ENCODE data around the gene HIVEP3. TPM values are rescaled to one million over a fixed set of nuclear protein-coding genes. Genes with fewer than 3 reads are reported as not detected.
A peak's percentile ranks its signal among the peaks of the same experiment; 100 is the strongest.

Gene HIVEP3
- total RNA-seq, 1 experiment from 2014 or later, result 7.9 TPM

DNA sequence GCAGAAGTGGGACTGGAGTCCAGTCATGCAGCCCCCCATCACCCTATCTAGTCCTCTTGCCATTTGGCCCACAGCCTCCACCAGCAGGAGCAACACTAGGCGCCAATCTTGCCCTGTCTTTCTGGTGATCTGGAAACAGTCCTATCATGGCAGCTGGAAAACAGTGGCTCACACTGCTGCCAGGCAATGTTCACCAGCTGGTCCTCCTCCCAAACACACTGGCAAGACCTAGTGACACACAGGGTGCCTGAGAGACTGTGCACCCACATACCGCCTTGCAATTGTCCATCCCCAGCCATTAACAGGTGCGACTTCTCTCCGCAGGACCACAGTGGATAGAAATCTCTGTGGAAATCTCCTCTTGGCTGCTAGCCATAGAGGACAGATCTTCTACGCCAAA is 105.5 kb downstream of the HIVEP3 start:
- no peak for DNase-seq (ENCODE audit: low spot score)

GRCh38 chr1:41812453-41812852 is 106.3 kb downstream of the HIVEP3 start:
- DNase-seq (ENCODE audit: low spot score), result peak; percentile 81

GRCh38 chr1:41812051-41812450 is 106.7 kb downstream of the HIVEP3 start:
- DNase-seq (ENCODE audit: low spot score), result peak; percentile 79

- peak; percentile 36 for DNase-seq (ENCODE audit: low spot score)
Observed at GRCh38 chr1:41811051-41811795, 107.5 kb downstream of the HIVEP3 start.

- peak; percentile 49 for DNase-seq (ENCODE audit: low spot score)
Observed at GRCh38 chr1:41810446-41810845, 108.3 kb downstream of the HIVEP3 start.

DNA sequence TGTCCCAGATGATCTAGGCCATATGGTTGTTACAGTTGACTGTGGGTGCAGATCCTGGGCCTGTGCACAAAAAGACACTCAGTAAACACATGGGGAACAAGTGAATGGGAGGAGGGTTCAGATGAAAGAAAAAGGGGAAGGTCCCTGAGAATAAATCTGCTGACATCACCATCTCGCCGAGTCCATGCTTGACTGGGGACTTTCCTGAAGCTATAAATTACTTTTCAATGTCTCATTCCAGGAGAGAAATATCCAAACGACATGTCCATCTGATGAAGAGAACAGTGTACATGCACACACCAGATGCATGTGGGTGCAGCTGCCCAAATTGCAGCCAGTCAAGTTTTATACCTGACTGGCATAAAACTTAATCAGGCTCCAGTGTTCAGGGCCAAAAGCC is 109.0 kb downstream of the HIVEP3 start:
- no peak for DNase-seq (ENCODE audit: low spot score)

DNA sequence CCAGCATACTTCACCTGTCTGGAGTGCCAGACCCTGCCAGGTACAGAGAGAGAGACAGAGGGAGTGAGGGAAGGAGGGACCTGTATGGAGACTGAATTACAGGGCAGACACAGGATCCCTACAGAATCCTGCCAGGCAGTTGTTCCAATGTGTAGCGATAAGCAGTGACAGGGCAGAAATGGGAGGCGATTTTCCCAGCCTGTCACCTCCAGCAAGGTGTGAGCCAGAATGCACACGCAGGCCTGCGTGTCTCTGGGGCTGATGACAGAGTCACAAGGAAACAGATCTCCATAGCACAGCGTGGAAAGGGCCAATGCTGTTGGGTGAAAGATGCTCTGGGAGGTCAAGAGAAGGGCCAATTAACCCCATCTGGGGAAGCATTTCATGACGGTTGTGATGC is 111.3 kb downstream of the HIVEP3 start:
- DNase-seq (ENCODE audit: low spot score), result no peak

- DNase-seq (ENCODE audit: low spot score), result no peak
Observed at GRCh38 chr1:41806472-41807155, 112.1 kb downstream of the HIVEP3 start.

- no peak for DNase-seq (ENCODE audit: low spot score)
Observed at GRCh38 chr1:41805771-41806471, 112.8 kb downstream of the HIVEP3 start.

- DNase-seq (ENCODE audit: low spot score), result no peak
Observed at GRCh38 chr1:41804176-41804575, 114.5 kb downstream of the HIVEP3 start.

- DNase-seq (ENCODE audit: low spot score), result no peak
Observed at GRCh38 chr1:41803656-41804055, 115.1 kb downstream of the HIVEP3 start.

DNA sequence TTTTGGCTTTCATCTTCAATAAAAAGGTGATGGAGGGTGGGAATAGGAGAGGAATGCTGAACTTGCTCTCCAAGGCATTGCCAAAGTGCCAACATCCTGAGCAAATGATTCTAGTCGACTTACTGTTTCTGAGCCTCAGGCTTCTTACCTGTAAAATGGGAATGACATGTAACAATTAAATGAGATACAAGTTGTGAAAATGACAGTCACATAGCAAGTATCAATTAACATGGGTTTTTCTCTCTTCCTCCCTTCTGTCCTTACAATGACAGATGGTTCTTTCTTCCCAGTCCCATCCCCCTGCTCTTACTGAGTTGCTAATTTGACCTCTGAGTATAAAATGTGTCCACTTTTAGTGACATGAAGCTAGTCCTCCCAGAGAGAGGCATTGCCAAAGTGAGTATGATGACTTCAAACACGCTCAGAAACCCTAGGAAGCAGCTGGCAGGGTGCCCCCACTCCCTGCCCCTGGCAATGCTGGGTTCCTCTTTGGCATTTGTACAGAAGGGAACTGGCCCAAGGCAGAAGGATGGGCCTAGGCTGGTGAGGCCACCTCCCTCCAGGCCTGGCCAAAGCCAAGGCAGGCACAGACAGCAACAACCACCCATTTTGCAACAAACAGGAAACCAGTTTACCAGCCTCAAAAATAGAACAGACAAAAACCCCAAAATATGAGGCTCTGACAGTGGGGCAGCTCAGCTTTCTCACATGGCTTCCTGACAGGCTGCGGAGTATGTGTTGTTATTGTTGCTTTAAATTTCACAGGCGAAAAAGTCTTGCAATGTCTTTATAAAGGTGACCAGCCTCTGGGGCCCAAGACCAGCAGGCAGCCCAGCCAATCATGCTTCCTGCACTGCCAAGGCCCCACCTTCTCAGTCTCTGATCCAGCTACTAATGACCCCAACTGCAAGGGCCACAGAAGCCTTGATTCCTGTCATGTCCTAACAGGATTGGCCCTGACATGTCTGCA is 115.9 kb downstream of the HIVEP3 start:
- DNase-seq (ENCODE audit: low spot score), result no peak

DNA sequence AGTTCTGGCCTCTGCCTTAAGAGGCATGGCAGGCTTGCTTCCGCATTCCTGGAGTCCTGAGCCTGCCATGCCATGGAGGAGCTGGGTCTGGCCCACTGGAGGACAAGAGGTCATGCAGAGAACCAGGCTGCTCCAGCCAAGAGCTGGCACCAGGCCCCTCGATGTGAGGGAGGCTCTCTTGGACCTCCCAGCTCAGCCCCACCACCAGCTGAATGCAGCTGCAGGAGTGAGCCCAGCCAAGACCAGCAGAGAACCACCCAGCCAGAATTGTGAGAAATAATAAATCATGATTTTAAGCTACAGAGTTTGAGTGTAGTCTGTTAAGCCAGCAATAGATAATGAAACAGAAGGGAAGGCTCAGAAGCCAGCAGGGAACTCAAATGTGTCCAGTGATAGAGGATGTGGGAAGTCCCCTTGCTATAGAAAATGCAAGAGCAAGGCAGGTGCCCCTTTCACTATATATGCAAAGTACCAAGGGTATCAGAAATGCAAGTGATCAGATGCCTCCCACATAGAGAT is 118.4 kb downstream of the HIVEP3 start:
- DNase-seq (ENCODE audit: low spot score), result no peak

DNA sequence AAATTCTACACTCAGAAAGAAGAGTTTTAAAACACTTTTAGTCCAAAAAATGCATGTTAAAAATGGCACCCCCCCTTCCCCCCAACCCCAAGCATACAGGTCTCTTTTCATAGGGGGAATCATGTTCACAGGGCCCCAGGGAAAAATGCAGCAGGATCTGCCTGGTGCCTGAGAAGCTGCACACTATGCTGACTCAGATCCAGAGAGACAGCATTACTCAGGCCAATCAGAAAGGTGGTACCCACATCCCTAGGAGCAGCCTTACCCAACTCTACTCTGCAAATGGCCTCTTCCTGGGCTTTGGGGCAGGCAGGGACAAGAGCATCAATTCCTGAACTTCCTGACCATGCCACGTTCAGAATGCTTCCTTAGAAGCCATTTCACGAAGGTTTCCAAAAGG is 119.0 kb downstream of the HIVEP3 start:
- peak; percentile 38 for DNase-seq (ENCODE audit: low spot score)

DNA sequence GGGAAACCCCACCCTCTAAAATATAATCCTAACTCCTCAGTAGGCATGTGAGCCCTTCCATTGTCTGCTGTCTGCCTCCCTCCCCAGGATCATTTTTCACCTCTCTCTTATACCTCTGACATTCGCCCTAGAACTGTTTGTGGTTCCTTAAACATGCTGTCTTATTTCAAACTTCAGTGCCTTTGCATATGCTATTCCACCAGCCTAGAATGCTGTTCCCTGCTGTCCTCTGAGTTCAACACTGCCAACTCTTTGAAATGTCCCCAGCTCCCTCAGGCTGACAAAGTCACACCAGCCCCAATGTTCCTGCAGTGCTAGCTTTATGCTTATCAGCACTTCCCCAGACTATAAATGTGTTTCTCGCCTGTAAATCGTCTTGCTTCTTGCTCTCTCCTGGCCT is 119.5 kb downstream of the HIVEP3 start:
- no peak for DNase-seq (ENCODE audit: low spot score)

DNA sequence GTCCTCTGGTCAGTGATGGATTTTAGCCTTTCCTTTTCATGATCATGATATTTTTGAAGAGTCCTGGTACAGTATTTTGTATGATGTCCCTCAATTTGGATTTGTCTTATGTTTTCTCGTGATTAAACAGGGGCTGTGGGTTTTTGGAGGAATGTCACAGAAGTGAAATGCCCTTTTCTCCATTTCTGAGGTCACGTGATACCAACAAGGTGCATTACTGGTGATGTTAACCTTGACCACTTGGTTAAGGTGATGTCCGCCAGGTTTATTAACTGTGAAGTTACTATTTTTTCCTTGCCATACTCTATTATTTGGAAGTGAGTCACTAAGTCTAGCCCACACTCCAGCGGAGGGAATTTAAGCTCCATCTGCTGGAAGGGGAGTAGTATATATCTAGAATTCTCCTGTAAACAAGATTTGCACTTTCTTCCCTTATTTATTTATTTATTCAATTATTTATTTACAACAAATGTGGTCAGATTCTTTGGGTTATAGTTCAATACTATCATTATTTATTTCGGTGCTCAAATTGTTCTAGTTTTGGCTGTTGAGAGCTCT is 123.4 kb downstream of the HIVEP3 start:
- DNase-seq (ENCODE audit: low spot score), result peak; percentile 37

GRCh38 chr1:41794031-41794430 is 124.7 kb downstream of the HIVEP3 start:
- DNase-seq (ENCODE audit: low spot score), result no peak

GRCh38 chr1:41792485-41792770 is 126.3 kb downstream of the HIVEP3 start:
- DNase-seq (ENCODE audit: low spot score), result no peak

GRCh38 chr1:41791667-41792484 is 126.8 kb downstream of the HIVEP3 start:
- DNase-seq (ENCODE audit: low spot score), result no peak

- DNase-seq (ENCODE audit: low spot score), result no peak
Observed at GRCh38 chr1:41790351-41790750, 128.4 kb downstream of the HIVEP3 start.

All from A172 (cell line).